ENCODE measurements around the gene ARHGAP23.
"Not testable (repeated sequence)": the region's sequence is repeated elsewhere in the genome, so short reads cannot be mapped to it uniquely, and the experiment has no call there.

ARHGAP23 gene

GRCh38 chr17:38466346-38467315 is 38.4 kb downstream of the ARHGAP23 start:
- H3K27ac ChIP-seq (ENCODE audit: low read depth, low read length, poor library complexity, severe bottlenecking) = no peak overlapping the region
- H4K20me1 ChIP-seq (ENCODE audit: insufficient read depth, low read length) = no peaks in the 10 kb centered on the region
- no peaks in the 10 kb centered on the region for H3K27me3 ChIP-seq (ENCODE audit: insufficient read depth, low read length)
- no peak overlapping the region for H3K4me3 ChIP-seq (ENCODE audit: low read depth, low read length, poor library complexity, severe bottlenecking)
- H3K4me1 ChIP-seq (ENCODE audit: insufficient read depth, low read length, severe bottlenecking) = no peaks in the 10 kb centered on the region
- H3K9me2 ChIP-seq (ENCODE audit: low read depth, low read length) = no peaks in the 10 kb centered on the region
- no peak overlapping the region for H2AFZ ChIP-seq (ENCODE audit: low read length)
- H3K36me3 ChIP-seq (ENCODE audit: insufficient read depth, low read length) = no peaks in the 10 kb centered on the region
- TF ChIP-seq, protein P1, sequence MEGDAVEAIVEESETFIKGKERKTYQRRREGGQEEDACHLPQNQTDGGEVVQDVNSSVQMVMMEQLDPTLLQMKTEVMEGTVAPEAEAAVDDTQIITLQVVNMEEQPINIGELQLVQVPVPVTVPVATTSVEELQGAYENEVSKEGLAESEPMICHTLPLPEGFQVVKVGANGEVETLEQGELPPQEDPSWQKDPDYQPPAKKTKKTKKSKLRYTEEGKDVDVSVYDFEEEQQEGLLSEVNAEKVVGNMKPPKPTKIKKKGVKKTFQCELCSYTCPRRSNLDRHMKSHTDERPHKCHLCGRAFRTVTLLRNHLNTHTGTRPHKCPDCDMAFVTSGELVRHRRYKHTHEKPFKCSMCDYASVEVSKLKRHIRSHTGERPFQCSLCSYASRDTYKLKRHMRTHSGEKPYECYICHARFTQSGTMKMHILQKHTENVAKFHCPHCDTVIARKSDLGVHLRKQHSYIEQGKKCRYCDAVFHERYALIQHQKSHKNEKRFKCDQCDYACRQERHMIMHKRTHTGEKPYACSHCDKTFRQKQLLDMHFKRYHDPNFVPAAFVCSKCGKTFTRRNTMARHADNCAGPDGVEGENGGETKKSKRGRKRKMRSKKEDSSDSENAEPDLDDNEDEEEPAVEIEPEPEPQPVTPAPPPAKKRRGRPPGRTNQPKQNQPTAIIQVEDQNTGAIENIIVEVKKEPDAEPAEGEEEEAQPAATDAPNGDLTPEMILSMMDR (IDR thresholded peaks at IDR 0.05; ENCODE audit: low read length) = no peak
- no peak for TF ChIP-seq EZH2 (IDR thresholded peaks at IDR 0.05; ENCODE audit: borderline replicate concordance, low read length)
- no peaks in the 10 kb centered on the region for H3K9me3 ChIP-seq (ENCODE audit: low read length)
- H3F3A ChIP-seq (ENCODE audit: insufficient read depth, low read length) = no peaks in the 10 kb centered on the region
- H3K4me2 ChIP-seq (ENCODE audit: low read length) = no peak overlapping the region
- no peak overlapping the region for H3K9ac ChIP-seq (ENCODE audit: low read length)
- no peaks in the 10 kb centered on the region for H3K79me2 ChIP-seq (ENCODE audit: insufficient read depth, low read length)

DNA sequence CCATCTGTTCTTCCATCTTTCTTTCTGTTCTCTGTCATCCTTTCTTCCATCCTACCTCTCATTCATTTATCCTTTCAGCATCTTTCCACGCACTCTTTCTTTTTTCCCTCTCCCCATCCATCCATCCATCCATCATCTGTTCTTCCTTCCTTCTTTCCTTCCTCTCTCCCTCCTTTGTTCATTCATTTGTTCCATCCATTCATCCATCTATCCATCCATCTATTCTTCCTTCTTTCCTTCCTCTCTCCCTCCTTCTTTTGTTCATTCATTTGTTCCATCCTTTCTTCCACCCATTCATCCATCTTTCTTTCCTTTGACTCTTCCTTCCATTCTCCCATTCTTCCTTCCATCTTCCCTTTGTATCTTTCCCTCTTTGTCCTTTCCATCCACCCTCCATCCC is 39.2 kb downstream of the ARHGAP23 start:
- Histone ChIP-seq H3K4me1 (ENCODE audit: insufficient read depth, low read length, severe bottlenecking) (no peaks in the 10 kb centered on the region), H3K9ac (ENCODE audit: low read length) (no peak overlapping the region), H3K4me3 (ENCODE audit: low read depth, low read length, poor library complexity, severe bottlenecking) (no peak overlapping the region), H3K27me3 (ENCODE audit: insufficient read depth, low read length) (no peaks in the 10 kb centered on the region), H4K20me1 (ENCODE audit: insufficient read depth, low read length) (no peaks in the 10 kb centered on the region), H3K4me2 (ENCODE audit: low read length) (no peak overlapping the region), H2AFZ (ENCODE audit: low read length) (no peak overlapping the region), H3K9me2 (ENCODE audit: low read depth, low read length) (no peaks in the 10 kb centered on the region), H3K27ac (ENCODE audit: low read depth, low read length, poor library complexity, severe bottlenecking) (no peak overlapping the region), H3K36me3 (ENCODE audit: insufficient read depth, low read length) (no peaks in the 10 kb centered on the region), H3K79me2 (ENCODE audit: insufficient read depth, low read length) (no peaks in the 10 kb centered on the region), H3K9me3 (ENCODE audit: low read length) (no peaks in the 10 kb centered on the region), H3F3A (ENCODE audit: insufficient read depth, low read length) (no peaks in the 10 kb centered on the region)
- TF ChIP-seq, protein P1 (IDR thresholded peaks at IDR 0.05; ENCODE audit: low read length) = no peak
- no peak for TF ChIP-seq EZH2 (IDR thresholded peaks at IDR 0.05; ENCODE audit: borderline replicate concordance, low read length)

DNA sequence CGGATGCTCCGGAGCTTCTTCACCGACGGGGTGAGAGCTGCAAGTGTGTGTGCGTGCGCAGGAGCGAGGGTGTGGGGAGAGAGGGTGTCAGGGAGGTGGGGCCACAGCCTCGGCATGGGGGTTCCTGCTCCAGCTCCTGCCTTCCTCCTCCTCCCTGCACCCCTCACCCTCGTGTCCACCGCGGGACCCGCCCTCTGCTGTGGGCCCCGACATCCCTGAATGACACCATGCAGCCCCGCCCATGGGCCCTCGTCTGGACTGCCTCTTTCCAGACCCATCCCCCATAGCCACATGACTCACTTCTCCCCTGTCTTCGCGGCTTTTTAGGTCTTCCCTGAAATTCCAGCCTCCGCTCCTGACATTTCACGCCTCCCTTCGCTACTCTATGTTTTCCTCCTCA is 41.6 kb downstream of the ARHGAP23 start:
- H3F3A ChIP-seq (ENCODE audit: insufficient read depth, low read length) = no peaks in the 10 kb centered on the region
- no peak overlapping the region for H2AFZ ChIP-seq (ENCODE audit: low read length)
- H3K79me2 ChIP-seq (ENCODE audit: insufficient read depth, low read length) = no peaks in the 10 kb centered on the region
- H3K4me3 ChIP-seq (ENCODE audit: low read depth, low read length, poor library complexity, severe bottlenecking) = no peak overlapping the region
- no peaks in the 10 kb centered on the region for H3K4me1 ChIP-seq (ENCODE audit: insufficient read depth, low read length, severe bottlenecking)
- H3K36me3 ChIP-seq (ENCODE audit: insufficient read depth, low read length) = no peaks in the 10 kb centered on the region
- no peak overlapping the region for H3K9ac ChIP-seq (ENCODE audit: low read length)
- no peak overlapping the region for H3K27ac ChIP-seq (ENCODE audit: low read depth, low read length, poor library complexity, severe bottlenecking)
- TF ChIP-seq EZH2 (IDR thresholded peaks at IDR 0.05; ENCODE audit: borderline replicate concordance, low read length) = no peak
- TF ChIP-seq, protein P1 (IDR thresholded peaks at IDR 0.05; ENCODE audit: low read length) = no peak
- H3K9me2 ChIP-seq (ENCODE audit: low read depth, low read length) = no peaks in the 10 kb centered on the region
- no peaks in the 10 kb centered on the region for H3K27me3 ChIP-seq (ENCODE audit: insufficient read depth, low read length)
- no peak overlapping the region for H3K4me2 ChIP-seq (ENCODE audit: low read length)
- H3K9me3 ChIP-seq (ENCODE audit: low read length) = no peaks in the 10 kb centered on the region
- H4K20me1 ChIP-seq (ENCODE audit: insufficient read depth, low read length) = no peaks in the 10 kb centered on the region

- not testable (repeated sequence) for H3K4me1 ChIP-seq (ENCODE audit: insufficient read depth, low read length, severe bottlenecking); H3K4me2 ChIP-seq (ENCODE audit: low read length); H3F3A ChIP-seq (ENCODE audit: insufficient read depth, low read length); H4K20me1 ChIP-seq (ENCODE audit: insufficient read depth, low read length); H3K4me3 ChIP-seq (ENCODE audit: low read depth, low read length, poor library complexity, severe bottlenecking); H3K79me2 ChIP-seq (ENCODE audit: insufficient read depth, low read length); H3K27ac ChIP-seq (ENCODE audit: low read depth, low read length, poor library complexity, severe bottlenecking); H3K9me3 ChIP-seq (ENCODE audit: low read length); H3K9ac ChIP-seq (ENCODE audit: low read length); H3K36me3 ChIP-seq (ENCODE audit: insufficient read depth, low read length); H2AFZ ChIP-seq (ENCODE audit: low read length); H3K27me3 ChIP-seq (ENCODE audit: insufficient read depth, low read length); H3K9me2 ChIP-seq (ENCODE audit: low read depth, low read length)
Measured at GRCh38 chr17:38471253-38471652, 43.0 kb downstream of the ARHGAP23 start.

Measured in OCI-LY1 (cell line).